ENCODE results near the gene TNFAIP8L3.

DNA sequence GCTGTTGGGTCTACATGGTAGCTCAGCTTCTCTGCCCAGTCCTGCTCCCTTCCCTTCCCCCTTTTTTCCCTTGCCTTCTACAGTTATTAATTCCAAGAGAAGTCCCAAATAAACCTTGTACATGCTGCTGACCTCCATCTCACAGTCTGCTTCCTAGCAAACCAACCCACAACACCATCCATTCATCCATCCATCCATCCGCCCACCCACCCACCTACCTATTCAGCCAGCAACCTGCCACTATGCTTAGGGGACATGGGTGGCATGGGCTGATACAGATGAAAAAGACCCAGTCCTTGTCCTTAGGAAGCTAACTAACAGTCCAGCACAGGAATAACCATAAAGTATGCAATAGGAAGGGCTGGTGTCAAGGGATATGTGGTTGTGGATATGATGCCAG lies 5.7 kb downstream of the TNFAIP8L3 start:
- TF ChIP-seq, protein P1, sequence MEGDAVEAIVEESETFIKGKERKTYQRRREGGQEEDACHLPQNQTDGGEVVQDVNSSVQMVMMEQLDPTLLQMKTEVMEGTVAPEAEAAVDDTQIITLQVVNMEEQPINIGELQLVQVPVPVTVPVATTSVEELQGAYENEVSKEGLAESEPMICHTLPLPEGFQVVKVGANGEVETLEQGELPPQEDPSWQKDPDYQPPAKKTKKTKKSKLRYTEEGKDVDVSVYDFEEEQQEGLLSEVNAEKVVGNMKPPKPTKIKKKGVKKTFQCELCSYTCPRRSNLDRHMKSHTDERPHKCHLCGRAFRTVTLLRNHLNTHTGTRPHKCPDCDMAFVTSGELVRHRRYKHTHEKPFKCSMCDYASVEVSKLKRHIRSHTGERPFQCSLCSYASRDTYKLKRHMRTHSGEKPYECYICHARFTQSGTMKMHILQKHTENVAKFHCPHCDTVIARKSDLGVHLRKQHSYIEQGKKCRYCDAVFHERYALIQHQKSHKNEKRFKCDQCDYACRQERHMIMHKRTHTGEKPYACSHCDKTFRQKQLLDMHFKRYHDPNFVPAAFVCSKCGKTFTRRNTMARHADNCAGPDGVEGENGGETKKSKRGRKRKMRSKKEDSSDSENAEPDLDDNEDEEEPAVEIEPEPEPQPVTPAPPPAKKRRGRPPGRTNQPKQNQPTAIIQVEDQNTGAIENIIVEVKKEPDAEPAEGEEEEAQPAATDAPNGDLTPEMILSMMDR (IDR thresholded peaks at IDR 0.05): no peak
- TF ChIP-seq POLR2A (IDR thresholded peaks at IDR 0.05; ENCODE audit: low read depth): no peak
- TF ChIP-seq POLR2AphosphoS5 (IDR thresholded peaks at IDR 0.05): no peak
- no peak for TF ChIP-seq EP300 (IDR thresholded peaks at IDR 0.05)
